ENCODE measurements around the gene FAM98C.
"Not testable (repeated sequence)": the region's sequence is repeated elsewhere in the genome, so short reads cannot be mapped to it uniquely, and the experiment has no call there.

Gene FAM98C

DNA sequence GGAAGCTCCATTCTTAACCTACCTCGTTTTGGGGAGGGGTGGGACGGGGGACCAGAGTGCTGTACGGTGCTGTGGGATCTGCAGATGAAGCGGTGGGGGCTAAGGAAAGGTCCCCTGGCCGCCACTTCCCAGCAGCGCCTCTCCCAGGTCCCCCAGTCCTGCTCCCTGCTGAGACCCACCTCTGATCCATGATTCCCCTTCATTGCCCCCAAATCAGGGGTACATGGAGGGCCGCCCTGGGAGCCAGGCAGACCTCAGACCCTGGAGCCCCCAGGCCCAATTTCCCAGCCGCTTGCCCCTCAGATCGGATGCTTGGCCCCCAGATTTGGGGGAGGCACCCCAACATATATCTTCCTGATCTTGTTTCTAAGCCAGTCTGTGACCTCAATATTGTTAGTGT is 3.8 kb upstream of the FAM98C start:
- no peak for DNase-seq (ENCODE audit: low read depth)

GRCh38 chr19:38399537-38399936 is 3.4 kb upstream of the FAM98C start:
- no peak for DNase-seq (ENCODE audit: low read depth)

- no peak for DNase-seq (ENCODE audit: low read depth)
These were observed 2.5 kb upstream of the FAM98C start for GRCh38 chr19:38400361-38400760.

DNA sequence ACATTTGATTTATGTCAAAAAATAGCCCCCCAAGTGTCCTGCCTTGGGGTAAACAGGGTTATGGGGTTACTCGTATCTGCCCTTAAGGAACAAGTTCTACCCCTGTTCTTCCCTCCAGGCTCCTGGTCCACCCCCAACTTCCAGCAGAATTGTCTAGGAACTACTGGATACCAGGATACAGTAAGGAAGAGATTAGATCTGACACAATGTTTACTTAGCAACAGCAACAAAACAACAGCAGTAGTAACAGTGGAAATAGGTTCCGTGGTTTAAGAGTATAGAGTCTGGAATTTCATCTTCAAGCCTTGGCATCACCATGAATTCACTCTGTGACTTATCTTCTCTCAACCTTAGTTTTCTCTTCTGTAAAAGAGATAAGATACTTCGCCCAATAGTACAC is 1.7 kb upstream of the FAM98C start:
- no peak for DNase-seq (ENCODE audit: low read depth)

GRCh38 chr19:38402623-38402966 is 298 bp upstream of the FAM98C start:
- DNase-seq (ENCODE audit: low read depth), result no peak

DNA sequence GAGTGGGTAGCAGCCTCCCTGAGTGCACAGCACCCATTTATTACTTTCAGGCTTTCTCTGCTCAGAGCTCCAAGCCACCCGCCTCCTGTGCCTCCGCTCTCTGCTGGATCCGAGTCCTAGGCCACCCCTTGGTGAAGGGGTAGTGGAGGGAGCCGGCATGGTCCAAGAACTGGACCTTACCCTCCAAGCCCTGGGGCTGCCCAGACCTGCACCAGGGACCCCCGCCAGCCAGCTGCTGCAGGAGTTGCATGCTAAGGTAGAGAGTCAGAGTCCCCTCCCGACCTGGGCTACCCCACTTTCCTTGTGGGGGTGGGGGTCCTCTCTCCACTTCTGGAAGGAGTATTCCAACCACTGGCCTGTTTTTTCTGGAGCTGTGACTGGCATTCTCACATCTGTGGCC is 2.0 kb downstream of the FAM98C start:
- no peak for DNase-seq (ENCODE audit: low read depth)

GRCh38 chr19:38405276-38405675 is 2.4 kb downstream of the FAM98C start:
- no peak for DNase-seq (ENCODE audit: low read depth)

GRCh38 chr19:38409631-38410133 is 6.8 kb downstream of the FAM98C start:
- no peak for DNase-seq (ENCODE audit: low read depth)

GRCh38 chr19:38410407-38410806 is 7.5 kb downstream of the FAM98C start:
- DNase-seq (ENCODE audit: low read depth), result not testable (repeated sequence)

DNA sequence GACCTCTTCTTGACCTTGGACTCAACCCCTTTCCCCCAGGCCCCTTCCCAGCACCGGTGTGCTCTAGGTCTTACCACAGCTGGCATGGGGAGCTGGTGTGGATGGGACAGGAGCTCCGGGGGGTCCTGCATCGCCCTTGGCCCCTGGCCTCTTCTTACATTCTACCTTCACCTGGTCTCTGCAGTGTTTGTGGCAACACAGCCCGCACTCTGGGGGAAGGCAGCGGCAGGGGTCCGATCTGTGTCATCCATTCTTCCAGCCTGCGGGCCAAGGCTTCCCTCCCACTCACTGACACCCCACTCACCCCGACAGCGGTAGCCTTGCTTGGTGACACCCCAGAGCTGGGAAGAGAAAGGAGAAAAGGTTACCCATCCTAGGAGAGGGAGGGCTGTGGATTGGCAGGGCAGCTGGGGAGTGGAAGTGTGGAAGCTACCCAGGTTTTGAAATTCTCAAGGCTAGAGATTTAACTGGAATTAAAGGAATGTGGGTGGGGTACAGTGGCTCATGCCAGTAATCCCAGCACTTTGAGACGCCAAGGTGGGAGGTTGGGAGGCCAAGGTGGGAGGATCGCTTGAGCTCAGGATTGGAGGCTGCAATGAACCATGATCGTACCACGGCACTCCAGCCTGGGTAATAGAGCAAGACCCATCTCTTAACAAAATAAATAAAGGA is 8.3 kb downstream of the FAM98C start:
- no peak for DNase-seq (ENCODE audit: low read depth)

DNA sequence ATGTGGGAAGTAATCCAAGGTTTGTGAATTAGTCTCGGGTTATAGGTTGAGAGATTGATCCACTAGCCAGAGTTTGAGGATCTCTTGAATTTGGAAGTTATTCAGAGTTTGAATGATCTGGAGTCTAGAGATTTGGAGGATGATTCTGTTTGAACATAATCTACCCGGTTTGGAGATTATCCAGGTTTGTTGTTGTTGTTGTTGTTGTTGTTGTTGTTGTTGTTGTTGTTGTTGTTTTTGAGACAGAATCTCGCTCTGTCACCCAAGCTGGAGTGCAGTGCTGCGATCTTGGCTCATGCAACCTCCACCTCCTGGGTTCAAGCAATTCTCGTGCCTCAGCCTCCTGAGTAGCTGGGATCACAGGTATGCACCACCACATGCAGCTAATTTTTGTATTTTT is 9.0 kb downstream of the FAM98C start:
- DNase-seq (ENCODE audit: low read depth), result not testable (repeated sequence)

- no peak for DNase-seq (ENCODE audit: low read depth)
These were observed 9.6 kb downstream of the FAM98C start for GRCh38 chr19:38412491-38412890.

DNA sequence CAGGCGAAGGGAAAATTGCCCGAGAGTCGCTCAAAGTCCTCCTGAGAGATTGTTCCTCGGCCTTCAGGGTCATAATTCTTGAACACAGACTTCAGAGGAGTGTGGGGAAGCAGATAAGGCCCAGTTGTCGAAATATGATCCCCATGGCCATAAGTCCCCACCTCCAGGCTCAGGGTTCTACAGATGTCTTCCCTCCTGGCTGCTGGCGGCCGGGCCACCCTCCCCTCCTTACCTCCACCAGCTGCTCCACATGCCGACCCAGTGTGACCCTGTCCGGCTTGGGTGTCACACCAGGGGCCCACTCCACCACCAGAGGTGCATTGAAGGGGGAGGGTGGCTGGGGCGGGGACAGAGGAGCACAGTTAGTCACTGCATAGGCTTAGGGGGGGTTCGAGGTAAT is 10.1 kb downstream of the FAM98C start:
- DNase-seq (ENCODE audit: low read depth), result no peak

- no peak for DNase-seq (ENCODE audit: low read depth)
These were observed 10.5 kb downstream of the FAM98C start for GRCh38 chr19:38413416-38413815.

DNA sequence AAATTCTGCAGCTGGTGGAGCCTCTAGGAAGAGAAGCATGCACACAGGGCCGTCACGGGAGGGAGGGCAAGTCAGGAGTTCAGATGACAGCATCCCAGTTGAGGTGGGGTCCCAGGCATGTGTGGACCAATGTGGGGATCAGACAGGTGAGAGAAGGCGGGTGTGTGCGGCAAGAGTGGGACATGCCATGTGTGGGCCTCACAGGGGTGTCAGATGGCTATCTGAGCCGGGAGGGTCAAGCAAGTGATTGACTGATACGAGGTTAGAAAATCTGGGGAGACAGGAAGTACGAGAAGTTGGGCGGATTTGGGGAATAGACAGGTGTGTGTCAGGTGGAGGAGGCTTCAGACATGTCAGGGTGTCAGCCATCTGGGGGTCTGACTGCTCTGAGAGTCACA is 14.3 kb downstream of the FAM98C start:
- DNase-seq (ENCODE audit: low read depth), result no peak

- no peak for DNase-seq (ENCODE audit: low read depth)
These were observed 14.9 kb downstream of the FAM98C start for GRCh38 chr19:38417544-38418506.

- no peak for DNase-seq (ENCODE audit: low read depth)
These were observed 18.0 kb downstream of the FAM98C start for GRCh38 chr19:38420935-38421334.

- no peak for DNase-seq (ENCODE audit: low read depth)
These were observed 19.0 kb downstream of the FAM98C start for GRCh38 chr19:38421856-38422255.

DNA sequence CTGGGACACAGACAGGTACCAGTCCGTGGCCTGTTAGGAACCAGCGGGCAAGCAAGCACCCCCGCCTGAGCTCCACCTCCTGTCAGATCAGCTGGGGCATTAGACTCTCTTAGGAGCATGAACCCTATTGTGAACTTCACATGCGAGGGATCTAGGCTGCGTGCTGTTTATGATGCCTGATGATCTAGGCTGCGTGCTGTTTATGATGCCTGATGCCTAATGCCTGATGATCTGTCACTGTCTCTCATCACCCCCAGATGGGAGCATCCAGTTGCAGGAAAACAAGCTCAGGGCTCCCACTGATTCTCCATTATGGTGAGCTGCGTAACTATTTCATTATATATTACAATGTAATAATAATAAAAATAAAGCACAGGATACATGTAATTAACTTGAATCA is 19.5 kb downstream of the FAM98C start:
- no peak for DNase-seq (ENCODE audit: low read depth)

GRCh38 chr19:38424272-38424671 is 21.4 kb downstream of the FAM98C start:
- DNase-seq (ENCODE audit: low read depth), result no peak

GRCh38 chr19:38425222-38425809 is 22.4 kb downstream of the FAM98C start:
- no peak for DNase-seq (ENCODE audit: low read depth)

DNA sequence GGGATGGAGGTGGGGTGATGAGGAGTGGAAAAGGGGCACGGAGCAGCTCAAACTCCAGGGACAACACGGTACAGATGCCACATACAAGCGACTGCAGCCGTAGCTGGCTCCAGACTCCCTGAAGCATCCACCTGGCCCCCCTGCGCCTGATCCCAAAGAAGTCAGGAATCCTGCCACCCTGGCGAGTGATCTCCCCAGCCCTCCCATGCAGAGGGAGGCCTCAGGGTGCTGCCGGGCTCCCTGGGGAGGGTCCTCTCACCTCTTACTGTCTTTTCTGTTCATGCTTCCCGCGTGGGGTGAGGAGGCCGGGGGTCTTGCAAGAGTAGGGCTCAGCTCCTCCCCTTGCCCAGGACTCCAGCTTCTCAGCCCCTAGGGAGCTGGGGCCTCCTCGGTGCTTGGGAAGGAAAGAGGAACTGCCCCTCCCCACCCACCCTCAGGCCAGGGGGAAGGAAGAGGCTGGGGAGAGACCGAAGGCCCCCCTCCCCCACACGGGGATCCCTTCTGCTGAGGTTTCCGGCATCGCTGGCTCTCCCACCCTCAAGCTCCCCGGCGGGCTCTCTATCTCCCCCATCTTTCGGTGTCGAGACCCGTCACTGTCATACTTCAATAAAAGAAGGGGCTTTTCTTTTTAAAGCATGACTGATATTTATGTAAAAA is 23.0 kb downstream of the FAM98C start, which contains the start of gene RASGRP4:
RASGRP4 (minus strand) TSS at position 410 of the 657 bp plus-strand sequence; CDS start at position 282, 128 bp downstream.
- no peak for DNase-seq (ENCODE audit: low read depth)

Data from GM04503 (cell line).